Measurements from ENCODE around the gene CCL24. TPM values are rescaled to one million over a fixed set of nuclear protein-coding genes. Genes with fewer than 3 reads are reported as not detected.
"Not testable (repeated sequence)": the region's sequence is repeated elsewhere in the genome, so short reads cannot be mapped to it uniquely, and the experiment has no call there.

CCL24 gene
- under 1 TPM in 1 of 2 donors, not detected in 1; 0.46 TPM for total RNA-seq

- H3K36me3 Mint-ChIP-seq (ENCODE audit: insufficient read depth in 2 of 2) = no peaks in the 10 kb centered on the region
- no peaks in the 10 kb centered on the region for H3K27me3 Mint-ChIP-seq (ENCODE audit: low read depth)
- no peaks in the 10 kb centered on the region for H3K4me1 Mint-ChIP-seq (ENCODE audit: low read depth)
- no peaks in the 10 kb centered on the region for H3K9me3 Mint-ChIP-seq
- no peak within 1 kb of the TSS for H3K4me3 Mint-ChIP-seq
- no peak for ATAC-seq (replicated peaks in 1 of 2)
- no peak within 1 kb of the TSS for H3K27ac Mint-ChIP-seq
- no peak for DNase-seq
Observed at GRCh38 chr7:75813781-75814236, at the start of gene CCL24. TSS of gene CCL24 (minus strand) at chr7:75813806. CDS start at chr7:75813715, 91 bp downstream.

- ATAC-seq (replicated peaks in 1 of 2) (no peak), DNase-seq (no peak)
- H3K9me3 Mint-ChIP-seq = no peaks in the 10 kb centered on the region
- H3K4me3 Mint-ChIP-seq = no peak overlapping the region
- no peak overlapping the region for H3K27ac Mint-ChIP-seq
- H3K4me1 Mint-ChIP-seq (ENCODE audit: low read depth) = no peaks in the 10 kb centered on the region
- H3K36me3 Mint-ChIP-seq (ENCODE audit: insufficient read depth in 2 of 2) = no peaks in the 10 kb centered on the region
- H3K27me3 Mint-ChIP-seq (ENCODE audit: low read depth) = peaks cover 6% of the 10 kb centered on the region
Observed at GRCh38 chr7:75861636-75862035, 48.0 kb upstream of the CCL24 start.

- no peaks in the 10 kb centered on the region for H3K4me1 Mint-ChIP-seq (ENCODE audit: low read depth)
- peak overlapping the region in 1 of 2 donors; percentile 9 for H3K4me3 Mint-ChIP-seq
- peak overlapping the region; percentile 58 for H3K27ac Mint-ChIP-seq
- H3K9me3 Mint-ChIP-seq = no peaks in the 10 kb centered on the region
- no peaks in the 10 kb centered on the region for H3K27me3 Mint-ChIP-seq (ENCODE audit: low read depth)
- H3K36me3 Mint-ChIP-seq (ENCODE audit: insufficient read depth in 2 of 2) = no peaks in the 10 kb centered on the region
- no peak for DNase-seq
- ATAC-seq (replicated peaks in 1 of 2) = no peak
Observed at GRCh38 chr7:75858410-75858809, 44.8 kb upstream of the CCL24 start.

- Mint-ChIP-seq H3K36me3 (ENCODE audit: insufficient read depth in 2 of 2) (no peaks in the 10 kb centered on the region), H3K9me3 (no peaks in the 10 kb centered on the region), H3K4me3 (no peak overlapping the region), H3K27me3 (ENCODE audit: low read depth) (no peaks in the 10 kb centered on the region), H3K4me1 (ENCODE audit: low read depth) (no peaks in the 10 kb centered on the region), H3K27ac (no peak overlapping the region)
- no peak for ATAC-seq (replicated peaks in 1 of 2)
- DNase-seq = no peak
Observed at GRCh38 chr7:75856536-75856935, 42.9 kb upstream of the CCL24 start.

GRCh38 chr7:75854813-75855345 lies 41.3 kb upstream of the CCL24 start:
- not testable (repeated sequence) for H3K9me3 Mint-ChIP-seq; H3K4me1 Mint-ChIP-seq (ENCODE audit: low read depth); H3K4me3 Mint-ChIP-seq; H3K27ac Mint-ChIP-seq; ATAC-seq (replicated peaks in 1 of 2); DNase-seq; H3K27me3 Mint-ChIP-seq (ENCODE audit: low read depth); H3K36me3 Mint-ChIP-seq (ENCODE audit: insufficient read depth in 2 of 2)

- no peak overlapping the region for H3K27ac Mint-ChIP-seq
- no peaks in the 10 kb centered on the region for H3K4me1 Mint-ChIP-seq (ENCODE audit: low read depth)
- no peaks in the 10 kb centered on the region for H3K9me3 Mint-ChIP-seq
- H3K4me3 Mint-ChIP-seq = no peak overlapping the region
- H3K27me3 Mint-ChIP-seq (ENCODE audit: low read depth) = no peaks in the 10 kb centered on the region
- no peak for ATAC-seq (replicated peaks in 1 of 2)
- no peaks in the 10 kb centered on the region for H3K36me3 Mint-ChIP-seq (ENCODE audit: insufficient read depth in 2 of 2)
- no peak for DNase-seq
Observed at GRCh38 chr7:75854233-75854632, 40.6 kb upstream of the CCL24 start.

GRCh38 chr7:75850235-75850634 lies 36.6 kb upstream of the CCL24 start:
- Mint-ChIP-seq H3K9me3 (no peaks in the 10 kb centered on the region), H3K4me1 (ENCODE audit: low read depth) (no peaks in the 10 kb centered on the region), H3K27ac (no peak overlapping the region), H3K27me3 (ENCODE audit: low read depth) (no peaks in the 10 kb centered on the region), H3K36me3 (ENCODE audit: insufficient read depth in 2 of 2) (no peaks in the 10 kb centered on the region), H3K4me3 (no peak overlapping the region)
- DNase-seq (no peak), ATAC-seq (replicated peaks in 1 of 2) (no peak)

- H3K27ac Mint-ChIP-seq = no peak overlapping the region
- no peaks in the 10 kb centered on the region for H3K36me3 Mint-ChIP-seq (ENCODE audit: insufficient read depth in 2 of 2)
- ATAC-seq (replicated peaks in 1 of 2) = no peak
- no peak overlapping the region for H3K4me3 Mint-ChIP-seq
- H3K27me3 Mint-ChIP-seq (ENCODE audit: low read depth) = no peaks in the 10 kb centered on the region
- DNase-seq = no peak
- H3K4me1 Mint-ChIP-seq (ENCODE audit: low read depth) = no peaks in the 10 kb centered on the region
- no peaks in the 10 kb centered on the region for H3K9me3 Mint-ChIP-seq
Observed at GRCh38 chr7:75849573-75849972, 36.0 kb upstream of the CCL24 start.

GRCh38 chr7:75847707-75848106 lies 34.1 kb upstream of the CCL24 start:
- Mint-ChIP-seq H3K27ac (no peak overlapping the region), H3K36me3 (ENCODE audit: insufficient read depth in 2 of 2) (no peaks in the 10 kb centered on the region), H3K4me3 (no peak overlapping the region), H3K9me3 (no peaks in the 10 kb centered on the region), H3K27me3 (ENCODE audit: low read depth) (no peaks in the 10 kb centered on the region), H3K4me1 (ENCODE audit: low read depth) (peaks cover 8% of the 10 kb centered on the region)
- no peak for DNase-seq
- no peak for ATAC-seq (replicated peaks in 1 of 2)

GRCh38 chr7:75845132-75845531 lies 31.5 kb upstream of the CCL24 start:
- not testable (repeated sequence) for DNase-seq; H3K27ac Mint-ChIP-seq; H3K27me3 Mint-ChIP-seq (ENCODE audit: low read depth); ATAC-seq (replicated peaks in 1 of 2); H3K36me3 Mint-ChIP-seq (ENCODE audit: insufficient read depth in 2 of 2); H3K9me3 Mint-ChIP-seq; H3K4me3 Mint-ChIP-seq
- peaks cover 14% of the 10 kb centered on the region for H3K4me1 Mint-ChIP-seq (ENCODE audit: low read depth)

- Mint-ChIP-seq H3K27me3 (ENCODE audit: low read depth) (no peaks in the 10 kb centered on the region), H3K27ac (no peak overlapping the region), H3K4me3 (no peak overlapping the region), H3K9me3 (no peaks in the 10 kb centered on the region), H3K4me1 (ENCODE audit: low read depth) (peaks cover 14% of the 10 kb centered on the region), H3K36me3 (ENCODE audit: insufficient read depth in 2 of 2) (no peaks in the 10 kb centered on the region)
- ATAC-seq (replicated peaks in 1 of 2) = no peak
- DNase-seq = no peak
Observed at GRCh38 chr7:75844158-75844557, 30.6 kb upstream of the CCL24 start.

- Mint-ChIP-seq H3K4me3 (no peak overlapping the region), H3K9me3 (no peaks in the 10 kb centered on the region), H3K27me3 (ENCODE audit: low read depth) (no peaks in the 10 kb centered on the region), H3K4me1 (ENCODE audit: low read depth) (peaks cover 14% of the 10 kb centered on the region), H3K27ac (peak overlapping the region; percentile 79), H3K36me3 (ENCODE audit: insufficient read depth in 2 of 2) (no peaks in the 10 kb centered on the region)
- no peak for DNase-seq
- no peak for ATAC-seq (replicated peaks in 1 of 2)
Observed at GRCh38 chr7:75843613-75844116, 30.1 kb upstream of the CCL24 start.

GRCh38 chr7:75842836-75843446 lies 29.3 kb upstream of the CCL24 start:
- Mint-ChIP-seq H3K4me1 (ENCODE audit: low read depth) (peaks cover 14% of the 10 kb centered on the region), H3K27me3 (ENCODE audit: low read depth) (no peaks in the 10 kb centered on the region), H3K36me3 (ENCODE audit: insufficient read depth in 2 of 2) (no peaks in the 10 kb centered on the region), H3K9me3 (no peaks in the 10 kb centered on the region), H3K4me3 (peak overlapping the region; percentile 62 to 69), H3K27ac (peak overlapping the region; percentile 79)
- ATAC-seq (replicated peaks in 1 of 2) = peak; percentile 96
- DNase-seq = peak; percentile 64 to 68

- H3K4me1 Mint-ChIP-seq (ENCODE audit: low read depth) = peaks cover 14% of the 10 kb centered on the region
- no peak for DNase-seq
Observed at GRCh38 chr7:75840029-75840428, 26.4 kb upstream of the CCL24 start.

More at GRCh38 chr7:75840029-75840428, 26.4 kb upstream of the CCL24 start:
- H3K9me3 Mint-ChIP-seq = no peaks in the 10 kb centered on the region
- H3K4me3 Mint-ChIP-seq = no peak overlapping the region
- no peak overlapping the region for H3K27ac Mint-ChIP-seq
- ATAC-seq (replicated peaks in 1 of 2) = no peak
- H3K36me3 Mint-ChIP-seq (ENCODE audit: insufficient read depth in 2 of 2) = no peaks in the 10 kb centered on the region
- H3K27me3 Mint-ChIP-seq (ENCODE audit: low read depth) = no peaks in the 10 kb centered on the region

Measured in activated T-cell treated with anti-CD3 and anti-CD28 coated beads, Interleukin-2, amount 50 U/mL, for 72 hours (primary cell).